HCT116 (cell line): ENCODE measurements around the gene PLA2G2A. TPM values are rescaled to one million over a fixed set of nuclear protein-coding genes. Genes with fewer than 3 reads are reported as not detected.

ENCODE experiments used
- ATAC-seq: fragments of 200-7000 bp; cut with Tn5 transposase; 2 replicates; pipeline ENCODE4 v1.9.1; 2020; ENCODE audit warnings: mild to moderate bottlenecking, moderate library complexity
- BruUV-seq: library from RNA; stranded (reverse); fragments of 400-500 nt; replicated peaks from 2 replicates; lab custom pipeline; 2021; lab: Mats Ljungman, UMichigan
- CTCF ChIA-PET: fragments of 300-600 bp; sonication (Branson Sonifier 250); formaldehyde crosslinking; loops from one replicate; lab custom pipeline; 2021; ENCODE audit warnings: antibody characterized with exemption; lab: Charles Lee
- POLR2A ChIA-PET: fragments of 300-600, 350-600 bp; sonication (Branson Sonifier 250); formaldehyde crosslinking; loops from one replicate; lab custom pipeline; 2021; ENCODE audit warnings: antibody characterized with exemption; lab: Charles Lee
- RAD21 ChIA-PET, 2 experiments: fragments of 300-600 bp; sonication (Branson Sonifier 250); formaldehyde crosslinking; loops; one replicate each; lab custom pipeline; 2023; ENCODE audit warnings: low total read pairs in 2 of 2; ENCODE audit not compliant: uncharacterized antibody in 2 of 2, unreplicated experiment in 2 of 2, low non-redundant PET in 1 of 2; lab: Charles Lee
- DNase-seq: peaks from one replicate; pipeline ENCODE4 v3.0.0-alpha.2; 2010; ENCODE audit warnings: low read depth, low spot score
- H2AFZ ChIP-seq: fragments of 200-600 bp; shearing (Covaris generic), sonication (generic); 2 replicates; pipeline ENCODE4 v1.6.1; 2017; ENCODE audit warnings: low read depth, mixed run types, mixed read lengths, antibody characterized with exemption, low read length; ENCODE audit not compliant: poor library complexity, severe bottlenecking
- H3K27ac ChIP-seq: 2 replicates; pipeline ENCODE4 v1.5.1; 2012; ENCODE audit warnings: low read depth, low read length
- H3K27me3 ChIP-seq: fragments of 200-600 bp; sonication (generic); 2 replicates; pipeline ENCODE4 v1.6.1; 2016; ENCODE audit warnings: mixed run types, low read length, mixed read lengths; ENCODE audit not compliant: insufficient read depth
- H3K36me3 ChIP-seq, 2 experiments: fragments of 200-500 bp in 1 of 2; fragments of 200-600 bp in 1 of 2; sonication (Bioruptor generic) in 1 of 2; sonication (generic) in 1 of 2; 2 replicates each; pipeline versions ENCODE4 v1.5.1 to v1.6.1; 2014 to 2016; ENCODE audit warnings: low read length in 2 of 2, inconsistent platforms in 1 of 2, mixed read lengths in 1 of 2, mixed run types in 1 of 2; ENCODE audit not compliant: insufficient read depth in 2 of 2, control insufficient read depth in 1 of 2
- H3K4me1 ChIP-seq, 2 experiments: fragments of 200-600 bp in 1 of 2; sonication (generic) in 1 of 2; 2 replicates each; pipeline versions ENCODE4 v1.5.1 to v1.6.1; 2012 to 2017; ENCODE audit warnings: low read length in 2 of 2, inconsistent platforms in 1 of 2, mild to moderate bottlenecking in 1 of 2, mixed read lengths in 1 of 2, mixed run types in 1 of 2, moderate library complexity in 1 of 2; ENCODE audit not compliant: insufficient read depth in 2 of 2, control insufficient read depth in 1 of 2
- H3K4me2 ChIP-seq: fragments of 200-600 bp; sonication (generic); 2 replicates; pipeline ENCODE4 v1.6.1; 2017; ENCODE audit warnings: mixed run types, low read length, mixed read lengths
- H3K4me3 ChIP-seq, 2 experiments: fragments of 200-600 bp in 1 of 2; sonication (generic) in 1 of 2; replicated peaks in 1 of 2; 2 replicates each; pipeline ENCODE4 v1.5.1; 2011 to 2016; ENCODE audit warnings: low read length in 2 of 2, control low read depth in 1 of 2, low read depth in 1 of 2, mild to moderate bottlenecking in 1 of 2, mixed read lengths in 1 of 2, mixed run types in 1 of 2
- H3K79me2 ChIP-seq: fragments of 200-600 bp; sonication (generic); 2 replicates; pipeline ENCODE4 v1.6.1; 2017; ENCODE audit warnings: mild to moderate bottlenecking, mixed run types, low read length, moderate library complexity, mixed read lengths; ENCODE audit not compliant: insufficient read depth
- H3K9ac ChIP-seq: fragments of 200-600 bp; sonication (generic); 2 replicates; pipeline ENCODE4 v1.6.1; 2016; ENCODE audit warnings: low read length, mixed read lengths
- H3K9me2 ChIP-seq: fragments of 200-600 bp; sonication (generic), shearing (Covaris generic); 2 replicates; pipeline ENCODE4 v1.6.1; 2017; ENCODE audit warnings: mixed run types, mild to moderate bottlenecking, moderate library complexity; ENCODE audit not compliant: insufficient read depth
- H3K9me3 ChIP-seq, 2 experiments: fragments of 200-500 bp in 1 of 2; fragments of 200-600 bp in 1 of 2; sonication (Bioruptor generic) in 1 of 2; sonication (generic) in 1 of 2; 2 replicates each; pipeline ENCODE4 v1.6.1; 2014 to 2017; ENCODE audit warnings: low read length in 2 of 2, mixed read lengths in 2 of 2, inconsistent platforms in 1 of 2, low read depth in 1 of 2, mild to moderate bottlenecking in 1 of 2, mixed run types in 1 of 2, moderate library complexity in 1 of 2; ENCODE audit not compliant: control insufficient read depth in 1 of 2, insufficient read depth in 1 of 2
- H4K20me1 ChIP-seq: fragments of 200-600 bp; sonication (generic), shearing (Covaris generic); 2 replicates; pipeline ENCODE4 v1.6.1; 2017; ENCODE audit warnings: mixed run types, mild to moderate bottlenecking, moderate library complexity; ENCODE audit not compliant: insufficient read depth
- ATF3 ChIP-seq: IDR thresholded peaks from 2 replicates; pipeline ENCODE4 v1.6.1; 2012
- CBX3 ChIP-seq: IDR thresholded peaks from 2 replicates; pipeline ENCODE4 v1.6.1; 2012; ENCODE audit warnings: low read depth
- CTCF ChIP-seq, 3 experiments: fragments of 200-600 bp in 1 of 3; sonication (generic) in 1 of 3; IDR thresholded peaks in 2 of 3; conservative IDR thresholded peaks in 1 of 3; 2 replicates each; pipeline ENCODE4 v1.5.1; 2012 to 2017; ENCODE audit warnings: low read depth in 2 of 3, low read length in 2 of 3, antibody characterized with exemption in 1 of 3, borderline replicate concordance in 1 of 3, control low read depth in 1 of 3, mild to moderate bottlenecking in 1 of 3, mixed read lengths in 1 of 3, mixed run types in 1 of 3, moderate library complexity in 1 of 3; ENCODE audit not compliant: insufficient read depth in 1 of 3
- EGR1 ChIP-seq: IDR thresholded peaks from 2 replicates; pipeline ENCODE4 v1.6.1; 2012; ENCODE audit warnings: low read depth
- ELF1 ChIP-seq: IDR thresholded peaks from 2 replicates; pipeline ENCODE4 v1.6.1; 2012; ENCODE audit warnings: low read depth, borderline replicate concordance
- EZH2phosphoT487 ChIP-seq: fragments of 200-600 bp; IDR thresholded peaks from 2 replicates; pipeline ENCODE4 v1.6.1; 2018; ENCODE audit warnings: antibody characterized with exemption, borderline replicate concordance
- JUND ChIP-seq: IDR thresholded peaks from 2 replicates; pipeline ENCODE4 v1.6.1; 2012
- POLR2A ChIP-seq: IDR thresholded peaks from 2 replicates; pipeline ENCODE4 v1.7.0; 2011; ENCODE audit warnings: borderline replicate concordance; ENCODE audit not compliant: insufficient read depth, insufficient read length; ENCODE audit errors: extremely low read depth
- POLR2AphosphoS5 ChIP-seq: IDR thresholded peaks from 2 replicates; pipeline ENCODE4 v1.6.1; 2011; ENCODE audit warnings: mild to moderate bottlenecking, low read depth, low read length, moderate library complexity
- RAD21 ChIP-seq: IDR thresholded peaks from 2 replicates; pipeline ENCODE4 v1.6.1; 2012; ENCODE audit warnings: low read depth, mild to moderate bottlenecking
- REST ChIP-seq: IDR thresholded peaks from 2 replicates; pipeline ENCODE4 v1.6.1; 2012; ENCODE audit warnings: low read depth
- SP1 ChIP-seq: IDR thresholded peaks from 2 replicates; pipeline ENCODE4 v1.6.1; 2012; ENCODE audit warnings: low read depth
- SRF ChIP-seq: IDR thresholded peaks from 2 replicates; pipeline ENCODE4 v1.6.1; 2012; ENCODE audit warnings: low read depth
- TCF7L2 ChIP-seq: IDR thresholded peaks from 2 replicates; pipeline ENCODE4 v1.7.0; 2011; ENCODE audit warnings: borderline replicate concordance, inconsistent platforms; ENCODE audit not compliant: insufficient read depth, insufficient read length; ENCODE audit errors: extremely low read depth
- YY1 ChIP-seq: IDR thresholded peaks from 2 replicates; pipeline ENCODE4 v1.6.1; 2011; ENCODE audit warnings: low read length, low read depth, moderate library complexity, mild to moderate bottlenecking; ENCODE audit not compliant: insufficient replicate concordance; ENCODE audit errors: extremely low read depth
- ZBTB33 ChIP-seq: IDR thresholded peaks from 2 replicates; pipeline ENCODE4 v1.6.1; 2011; ENCODE audit warnings: mild to moderate bottlenecking, low read length, moderate library complexity; ENCODE audit not compliant: insufficient replicate concordance; ENCODE audit errors: extremely low read depth
- ZFX ChIP-seq: fragments of 450-650 bp; IDR thresholded peaks from 2 replicates; pipeline ENCODE4 v1.6.1; 2017
- ZNF274 ChIP-seq: fragments of 200-500 bp; sonication (Bioruptor generic); IDR thresholded peaks from 2 replicates; pipeline ENCODE4 v1.6.1; 2014; ENCODE audit warnings: mild to moderate bottlenecking, low read depth, low read length, inconsistent platforms
- intact Hi-C: fragments of 100-400 bp; cut with micrococcal nuclease; formaldehyde crosslinking; loops from 2 replicates; pipeline ENCODE4 v1.10.0; 2022
- total RNA-seq: library from RNA; stranded (reverse); gene quantifications from one replicate; pipeline ENCODE4 v1.2.1, GENCODE V29; 2021; ENCODE audit not compliant: unreplicated experiment

Gene PLA2G2A
- total RNA-seq, 1 experiment from 2014 or later = not detected

GRCh38 chr1:19987719-19988118 is 8.3 kb upstream of the PLA2G2A start:
- Histone ChIP-seq H3K4me2 (no peak overlapping the region), H3K9ac (no peak overlapping the region), H4K20me1 (no peaks in the 10 kb centered on the region), H3K9me2 (no peaks in the 10 kb centered on the region), H2AFZ (no peak overlapping the region), H3K4me1 (no peaks in the 10 kb centered on the region), H3K79me2 (no peaks in the 10 kb centered on the region), H3K27me3 (peaks cover 14% of the 10 kb centered on the region; the same call in 1 of the 2 replicates), H3K27ac (no peak overlapping the region), H3K4me3 (no peak overlapping the region), H3K9me3 (no peaks in the 10 kb centered on the region), H3K36me3 (no peaks in the 10 kb centered on the region)
- ChIA-PET POLR2A (no interaction called here), CTCF (no interaction called here), RAD21 (no interaction called here)
- no TSS peak for BruUV-seq
- DNase-seq (no peak), ATAC-seq (no peak)
- intact Hi-C loops = no loop called here
- TF ChIP-seq ATF3 = no peak
- TF ChIP-seq ZBTB33 = no peak
- no peak for TF ChIP-seq SRF
- no peak for TF ChIP-seq ZFX
- no peak for TF ChIP-seq ZNF274
- no peak for TF ChIP-seq EZH2phosphoT487
- TF ChIP-seq POLR2A = no peak
- no peak for TF ChIP-seq RAD21
- TF ChIP-seq REST = no peak
- TF ChIP-seq POLR2AphosphoS5 = no peak
- no peak for TF ChIP-seq ELF1
- no peak for TF ChIP-seq YY1
- TF ChIP-seq CTCF (IDR thresholded peaks at IDR 0.05 in 2 of 3, conservative IDR thresholded peaks at IDR 0.05 in 1 of 3; ENCODE audit: borderline replicate concordance in 1 of 3, insufficient read depth in 1 of 3, low read depth in 2 of 3, low read length in 2 of 3) = no peak
- no peak for TF ChIP-seq CBX3
- TF ChIP-seq JUND = no peak
- TF ChIP-seq SP1 = no peak
- no peak for TF ChIP-seq EGR1
- TF ChIP-seq TCF7L2 = no peak
